Gastrocnemius medialis (tissue), 4 donors: ENCODE measurements around the gene SLC25A11. TPM values are rescaled to one million over a fixed set of nuclear protein-coding genes. Genes with fewer than 3 reads are reported as not detected.

Experiments used
- ATAC-seq, 2 donors: fragments of 150-250 bp; one replicate each; pipeline ENCODE4 v1.9.1; 2016
- DNase-seq, 2 donors: peaks; one replicate each; pipeline ENCODE4 v3.0.0-alpha.2; 2019
- H3K27ac ChIP-seq, 4 donors: fragments of 200-600 bp; sonication (generic); 1 replicate in 1 of 4; 2 replicates in 3 of 4; pipeline ENCODE4 v1.5.1; 2016 to 2018; ENCODE audit warnings: mild to moderate bottlenecking in 2 of 4, moderate library complexity in 1 of 4
- H3K27me3 ChIP-seq, 3 donors: fragments of 200-600 bp; sonication (generic) in 2 of 3; 1 replicate in 1 of 3; 2 replicates in 2 of 3; pipeline versions ENCODE4 v1.5.1 to v1.6.0; 2016 to 2019; ENCODE audit warnings: mild to moderate bottlenecking in 1 of 3, moderate library complexity in 1 of 3
- H3K36me3 ChIP-seq, 2 donors: fragments of 200-600 bp; sonication (generic) in 1 of 2; one replicate each; pipeline ENCODE4 v1.5.1; 2017 to 2018
- H3K4me1 ChIP-seq, 2 donors: fragments of 200-600 bp; sonication (generic) in 1 of 2; one replicate each; pipeline ENCODE4 v1.5.1; 2016 to 2017; ENCODE audit warnings: mild to moderate bottlenecking in 2 of 2
- H3K4me3 ChIP-seq, 4 donors: fragments of 200-600 bp; sonication (generic) in 3 of 4; 1 replicate in 1 of 4; 2 replicates in 3 of 4; pipeline ENCODE4 v1.5.1; 2016 to 2019; ENCODE audit warnings: mild to moderate bottlenecking in 2 of 4
- H3K9me3 ChIP-seq, 3 donors: fragments of 200-600 bp; sonication (generic) in 2 of 3; 1 replicate in 1 of 3; 2 replicates in 2 of 3; pipeline ENCODE4 v1.5.1; 2016 to 2019
- CTCF ChIP-seq, 5 experiments: fragments of 450-650 bp in 3 of 5; fragments of 200-600 bp in 2 of 5; sonication (generic) in 2 of 5; IDR thresholded peaks in 4 of 5; conservative IDR thresholded peaks in 1 of 5; 1 replicate in 4 of 5; 2 replicates in 1 of 5; pipeline ENCODE4 v1.5.1; 2016 to 2019; ENCODE audit warnings: antibody characterized with exemption in 5 of 5, mild to moderate bottlenecking in 3 of 5, moderate library complexity in 3 of 5
- POLR2A ChIP-seq, 2 donors: fragments of 450-650 bp; IDR thresholded peaks; one replicate each; pipeline ENCODE4 v1.6.1; 2017; ENCODE audit warnings: antibody characterized with exemption in 2 of 2, mild to moderate bottlenecking in 2 of 2, moderate library complexity in 2 of 2
- in situ Hi-C, 4 donors: fragments of 200-750 bp; cut with MboI; loops; one replicate each; pipeline versions ENCODE4 v1.15.0 to v1.8.0; 2017; ENCODE audit warnings: low sequenced_read_pairs in 4 of 4
- intact Hi-C: fragments of 100-400 bp; cut with DNase I; formaldehyde crosslinking; loops from one replicate; pipeline ENCODE4 v1.15.1; 2023; ENCODE audit warnings: low total_unique reads
- total RNA-seq, 4 donors: library from RNA; depleted of rRNA; stranded (reverse); fragments of >200 nt; gene quantifications; one replicate each; pipeline versions ENCODE4 v1.1.0 to v1.2.3, GENCODE V29; 2016

SLC25A11 gene
- total RNA-seq, 4 donors from 2014 or later = 52.6 to 106 (median 81.7) TPM

GRCh38 chr17:4901648-4902344 is 38.0 kb downstream of the SLC25A11 start:
- peaks cover 0 to 6% of the 10 kb centered on the region in 2 donors for H3K36me3 ChIP-seq
- H3K4me1 ChIP-seq = peaks cover 0 to 22% of the 10 kb centered on the region in 2 donors
- H3K27ac ChIP-seq = peak overlapping the region; percentile 18 to 59 (median 50)
- DNase-seq (peak in 1 of 2 donors; percentile 35), ATAC-seq (peak; percentile 21)
- no peaks in the 10 kb centered on the region for H3K9me3 ChIP-seq
- in situ Hi-C loops (no loop called here), intact Hi-C loops (no loop called here)
- TF ChIP-seq CTCF (IDR thresholded peaks at IDR 0.05 in 4 of 5, conservative IDR thresholded peaks at IDR 0.05 in 1 of 5) = no peak
- peak in 1 of 2 donors; percentile 56 for TF ChIP-seq POLR2A (IDR thresholded peaks at IDR 0.05)
- H3K4me3 ChIP-seq = peak overlapping the region in 1 of 4 donors; percentile 38
- peaks cover 0 to 18% (median 4%) of the 10 kb centered on the region in 3 donors for H3K27me3 ChIP-seq

GRCh38 chr17:4901108-4901647 is 38.7 kb downstream of the SLC25A11 start:
- H3K4me1 ChIP-seq = peaks cover 0 to 22% of the 10 kb centered on the region in 2 donors
- intact Hi-C loops = no loop called here

GRCh38 chr17:4900231-4901107 is 39.4 kb downstream of the SLC25A11 start:
- DNase-seq (no peak), ATAC-seq (no peak)
- TF ChIP-seq POLR2A (IDR thresholded peaks at IDR 0.05) = no peak
- TF ChIP-seq CTCF (IDR thresholded peaks at IDR 0.05 in 4 of 5, conservative IDR thresholded peaks at IDR 0.05 in 1 of 5) = no peak
- H3K36me3 ChIP-seq = peaks cover 0 to 17% of the 10 kb centered on the region in 2 donors
- intact Hi-C loops (no loop called here), in situ Hi-C loops (no loop called here)
- H3K9me3 ChIP-seq = no peaks in the 10 kb centered on the region
- peak overlapping the region in 2 of 4 donors; percentile 0 to 59 for H3K27ac ChIP-seq
- H3K4me3 ChIP-seq = peak overlapping the region in 3 of 4 donors; percentile 17 to 50 (median 17)
- peaks cover 0 to 18% (median 4%) of the 10 kb centered on the region in 3 donors for H3K27me3 ChIP-seq
- H3K4me1 ChIP-seq = peaks cover 0 to 22% of the 10 kb centered on the region in 2 donors

More at GRCh38 chr17:4901108-4901647, 38.7 kb downstream of the SLC25A11 start:
- Histone ChIP-seq H3K36me3 (peaks cover 0 to 13% of the 10 kb centered on the region in 2 donors), H3K27ac (peak overlapping the region in 3 of 4 donors; percentile 0 to 59 (median 37)), H3K9me3 (no peaks in the 10 kb centered on the region), H3K27me3 (peaks cover 0 to 18% (median 4%) of the 10 kb centered on the region in 3 donors), H3K4me3 (peak overlapping the region in 2 of 4 donors; percentile 17 to 38)
- ATAC-seq (no peak), DNase-seq (no peak)
- TF ChIP-seq CTCF (IDR thresholded peaks at IDR 0.05 in 4 of 5, conservative IDR thresholded peaks at IDR 0.05 in 1 of 5) = no peak
- TF ChIP-seq POLR2A (IDR thresholded peaks at IDR 0.05) = no peak
- in situ Hi-C loops = no loop called here

GRCh38 chr17:4899341-4900230 is 40.3 kb downstream of the SLC25A11 start, which contains the start of gene C17orf107:
Gene C17orf107 (plus strand): TSS chr17:4899536. CDS start chr17:4899763, 227 bp downstream.
- H3K27me3 ChIP-seq = peaks cover 0 to 18% (median 4%) of the 10 kb centered on the region in 3 donors
- intact Hi-C loops = no loop called here

More at GRCh38 chr17:4899341-4900230, 40.3 kb downstream of the SLC25A11 start, which contains the start of gene C17orf107:
- Histone ChIP-seq H3K9me3 (no peaks in the 10 kb centered on the region), H3K4me1 (peaks cover 0 to 22% of the 10 kb centered on the region in 2 donors), H3K27ac (no peak within 1 kb of the TSS), H3K4me3 (peak within 1 kb of the TSS; percentile 44 to 57 (median 54)), H3K36me3 (peaks cover 0 to 25% of the 10 kb centered on the region in 2 donors)
- DNase-seq (peak in 1 of 2 donors; percentile 45), ATAC-seq (peak in 1 of 2 donors; percentile 21)
- TF ChIP-seq POLR2A (IDR thresholded peaks at IDR 0.05) = no peak
- in situ Hi-C loops = loop anchor here in 2 of 4 donors (25.0 kb wide), 1 partner anchor 112 kb away; the partner anchor contains the start of genes GLTPD2 (in 2 of the 2), PSMB6 (in 2 of the 2) and VMO1 (in 2 of the 2)
